WI38 (cell line): ENCODE results near the gene GNB2.
"Not testable (repeated sequence)": the region's sequence is repeated elsewhere in the genome, so short reads cannot be mapped to it uniquely, and the experiment has no call there.

Experiments used
- H3K4me3 ChIP-seq: 2 replicates; pipeline ENCODE4 v1.5.1; 2011; ENCODE audit warnings: low read depth, mild to moderate bottlenecking, control low read depth, low read length
- CTCF ChIP-seq: IDR thresholded peaks from 2 replicates; pipeline ENCODE4 v1.5.1; 2012; ENCODE audit warnings: low read depth, mild to moderate bottlenecking, control low read depth, low read length

GNB2 gene

DNA sequence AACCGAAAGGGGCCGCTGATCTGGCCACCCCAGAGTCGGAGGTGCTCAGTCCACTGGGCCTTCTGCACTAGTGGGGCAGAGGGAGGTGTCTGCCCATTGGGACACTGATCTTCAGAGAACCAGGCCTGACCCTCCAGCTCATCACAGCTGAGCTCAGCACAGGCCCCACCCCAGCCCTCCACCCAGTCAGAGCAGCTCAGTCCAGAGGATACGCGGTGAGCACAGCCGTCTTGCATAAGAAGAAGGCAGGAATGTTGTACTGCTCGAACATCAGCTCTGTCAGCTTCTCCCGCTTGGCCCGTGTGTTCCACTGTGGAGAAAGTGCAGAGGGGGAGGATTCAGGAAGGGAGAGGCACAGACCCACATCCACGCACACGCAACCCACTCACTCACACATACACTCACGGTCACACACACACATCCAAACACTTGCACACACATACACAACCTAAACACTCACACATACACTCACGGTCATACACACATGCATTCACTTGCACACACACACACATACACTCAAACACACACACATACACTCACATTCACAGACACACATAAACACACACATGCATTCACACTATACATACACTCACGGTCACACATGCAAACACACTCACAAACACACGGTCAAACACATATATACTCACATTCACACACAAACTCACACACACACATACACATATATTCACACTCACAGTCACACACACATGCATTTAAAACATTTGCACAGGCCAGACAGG, 23.5 kb upstream of the GNB2 start:
- no peak for TF ChIP-seq CTCF
- no peak overlapping the region for H3K4me3 ChIP-seq

- H3K4me3 ChIP-seq, result no peak overlapping the region
Observed at GRCh38 chr7:100654908-100655831, 18.4 kb upstream of the GNB2 start.

DNA sequence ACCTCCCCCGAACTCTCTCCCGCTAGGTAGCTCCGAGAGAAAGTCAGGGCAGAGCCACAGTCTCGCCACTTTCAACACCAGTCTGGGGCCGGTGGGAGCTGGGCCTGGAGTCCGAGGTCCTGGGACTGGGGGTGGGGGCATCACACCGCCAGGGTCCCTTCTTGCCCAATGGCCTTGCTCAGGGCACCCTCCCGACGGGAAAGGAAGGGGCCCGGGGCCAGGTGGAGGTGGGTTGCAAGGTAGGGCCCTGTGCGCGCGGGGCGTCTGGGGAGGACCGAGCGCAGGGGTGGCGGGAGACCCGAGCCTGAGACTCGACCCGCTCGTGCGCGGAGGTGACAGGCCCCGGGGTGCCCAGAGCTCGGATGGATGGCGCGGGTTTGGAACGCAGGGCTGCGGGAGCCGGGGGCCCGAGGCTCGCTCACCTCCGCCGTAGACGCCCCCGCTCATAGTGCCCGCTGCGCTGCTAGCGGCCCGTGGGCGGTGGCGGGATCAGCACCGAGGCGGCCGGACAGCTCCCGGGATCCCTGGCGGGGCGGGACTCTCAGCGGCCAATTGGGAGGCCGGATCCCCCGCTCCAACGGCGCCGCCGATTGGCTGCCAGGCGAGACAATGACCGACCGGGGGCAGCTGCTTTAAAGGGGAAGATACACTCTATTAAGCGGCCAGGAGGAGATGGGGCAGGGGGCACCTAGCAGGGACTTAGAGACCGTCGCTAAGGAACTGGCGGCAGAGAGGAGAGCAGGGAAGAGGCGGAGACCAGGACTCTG, 17.4 kb upstream of the GNB2 start, which contains the start of gene ACTL6B:
ACTL6B (minus strand) TSS at position 541 of the 767 bp plus-strand sequence; CDS start at position 447, 94 bp downstream.
- no peak within 1 kb of the TSS for H3K4me3 ChIP-seq
- no peak for TF ChIP-seq CTCF

More at GRCh38 chr7:100654908-100655831, 18.4 kb upstream of the GNB2 start:
- TF ChIP-seq CTCF, result no peak

DNA sequence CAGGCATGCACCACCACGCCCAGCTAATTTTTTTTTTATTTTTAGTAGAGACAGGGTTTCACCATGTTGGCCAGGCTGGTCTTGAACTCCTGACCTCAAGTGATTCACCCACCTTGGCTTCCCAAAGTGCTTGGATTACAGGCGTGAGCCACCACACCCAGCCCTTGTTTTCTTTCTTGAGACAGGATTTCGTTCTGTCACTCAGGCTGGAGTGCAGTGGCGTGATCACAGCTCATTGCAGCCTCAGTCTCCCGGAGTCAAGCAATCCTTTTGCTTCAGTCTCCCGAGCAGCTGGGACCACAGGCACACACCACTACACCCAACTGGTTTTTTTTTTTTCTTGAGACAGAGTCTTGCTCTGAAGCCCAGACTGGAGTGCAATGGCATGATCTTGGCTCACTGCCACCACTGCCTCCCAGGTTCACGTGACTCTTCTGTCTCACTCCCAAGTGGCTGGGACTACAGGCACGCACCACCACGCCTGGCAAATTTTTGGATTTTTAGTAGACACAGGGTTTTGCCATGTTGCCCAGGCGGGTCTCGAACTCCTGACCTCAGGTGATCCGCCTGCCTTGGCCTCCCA, 11.3 kb upstream of the GNB2 start:
- H3K4me3 ChIP-seq, result not testable (repeated sequence)

DNA sequence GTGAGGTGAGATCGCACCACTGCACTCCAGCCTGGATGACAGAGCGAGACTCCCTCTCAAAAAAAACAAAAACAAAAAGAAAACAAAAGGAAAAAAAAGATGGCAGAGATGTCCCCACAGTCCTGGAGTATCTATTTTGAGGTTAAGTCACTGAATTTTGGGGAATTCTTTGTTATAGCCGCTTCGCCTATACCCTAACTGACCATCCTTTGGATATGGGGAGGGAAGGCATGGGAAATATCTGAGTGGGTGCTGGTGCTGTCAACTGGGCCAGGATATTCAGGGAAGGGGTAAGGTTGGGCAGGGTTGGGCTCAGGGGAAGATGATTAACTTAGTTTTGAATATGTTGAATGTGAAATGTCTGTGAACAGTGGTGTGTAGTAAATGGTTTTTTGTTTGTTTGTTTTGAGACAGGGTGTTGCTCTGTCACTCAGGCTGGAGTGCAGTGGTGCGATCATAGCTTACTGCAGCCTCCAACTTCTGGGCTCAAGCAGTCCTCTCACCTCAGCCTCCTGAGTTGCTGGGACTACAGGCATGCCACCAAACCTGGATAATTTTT, 8.3 kb upstream of the GNB2 start:
- TF ChIP-seq CTCF, result no peak

DNA sequence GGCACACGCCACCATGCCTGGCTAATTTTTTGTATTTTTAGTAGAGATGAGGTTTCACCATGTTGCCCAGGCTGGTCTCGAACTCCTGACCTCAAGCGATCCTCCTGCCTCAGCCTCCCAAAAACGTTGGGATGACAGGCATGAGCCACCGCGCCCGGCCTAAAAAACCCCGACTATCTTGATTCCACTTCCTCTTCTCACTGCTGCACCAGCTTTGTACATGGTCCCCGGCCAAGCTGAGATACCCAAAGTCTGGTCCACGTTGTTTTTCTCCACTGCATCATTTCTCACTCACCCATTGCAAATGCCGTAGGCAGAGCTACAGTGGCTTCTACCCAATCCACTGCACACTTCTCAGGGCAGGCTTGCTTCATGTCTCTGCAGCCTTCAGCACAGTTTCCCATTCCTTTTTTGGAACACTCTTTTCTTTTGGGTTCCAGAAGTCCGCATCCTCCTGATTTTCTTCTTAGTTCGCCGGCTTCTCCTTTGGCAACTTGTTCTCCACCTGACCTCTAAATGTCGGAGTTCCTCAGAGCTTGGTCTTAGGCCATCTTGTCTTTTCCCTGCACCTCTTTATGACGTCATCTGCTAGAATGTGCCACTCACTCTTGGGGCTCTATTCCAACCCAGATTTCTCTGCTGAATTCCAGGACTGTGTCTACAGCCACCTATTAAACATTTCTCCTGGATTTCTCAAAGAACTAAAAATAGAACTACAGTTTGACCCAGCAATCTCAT, 6.0 kb upstream of the GNB2 start:
- TF ChIP-seq CTCF, result no peak
- no peak overlapping the region for H3K4me3 ChIP-seq

More for the DNA sequence above, 8.3 kb upstream of the GNB2 start:
- no peak overlapping the region for H3K4me3 ChIP-seq
